A172 (cell line): Measurements from ENCODE around the gene SKIC2. TPM values are rescaled to one million over a fixed set of nuclear protein-coding genes. Genes with fewer than 3 reads are reported as not detected.
A peak's percentile ranks its signal among the peaks of the same experiment; 100 is the strongest.
"Not testable (repeated sequence)": the region's sequence is repeated elsewhere in the genome, so short reads cannot be mapped to it uniquely, and the experiment has no call there.

Experiments used
- DNase-seq: peaks from one replicate; pipeline ENCODE4 v3.0.0-alpha.2; 2015; ENCODE audit warnings: low spot score
- total RNA-seq: library from RNA; depleted of rRNA; stranded (reverse); fragments of >200 nt; shearing (Covaris generic); gene quantifications from 2 replicates; pipeline ENCODE4 v1.2.3, GENCODE V29; 2014; rRNA removed

SKIC2 gene
- total RNA-seq, result 26.0 and 29.9 TPM in 2 replicates

DNA sequence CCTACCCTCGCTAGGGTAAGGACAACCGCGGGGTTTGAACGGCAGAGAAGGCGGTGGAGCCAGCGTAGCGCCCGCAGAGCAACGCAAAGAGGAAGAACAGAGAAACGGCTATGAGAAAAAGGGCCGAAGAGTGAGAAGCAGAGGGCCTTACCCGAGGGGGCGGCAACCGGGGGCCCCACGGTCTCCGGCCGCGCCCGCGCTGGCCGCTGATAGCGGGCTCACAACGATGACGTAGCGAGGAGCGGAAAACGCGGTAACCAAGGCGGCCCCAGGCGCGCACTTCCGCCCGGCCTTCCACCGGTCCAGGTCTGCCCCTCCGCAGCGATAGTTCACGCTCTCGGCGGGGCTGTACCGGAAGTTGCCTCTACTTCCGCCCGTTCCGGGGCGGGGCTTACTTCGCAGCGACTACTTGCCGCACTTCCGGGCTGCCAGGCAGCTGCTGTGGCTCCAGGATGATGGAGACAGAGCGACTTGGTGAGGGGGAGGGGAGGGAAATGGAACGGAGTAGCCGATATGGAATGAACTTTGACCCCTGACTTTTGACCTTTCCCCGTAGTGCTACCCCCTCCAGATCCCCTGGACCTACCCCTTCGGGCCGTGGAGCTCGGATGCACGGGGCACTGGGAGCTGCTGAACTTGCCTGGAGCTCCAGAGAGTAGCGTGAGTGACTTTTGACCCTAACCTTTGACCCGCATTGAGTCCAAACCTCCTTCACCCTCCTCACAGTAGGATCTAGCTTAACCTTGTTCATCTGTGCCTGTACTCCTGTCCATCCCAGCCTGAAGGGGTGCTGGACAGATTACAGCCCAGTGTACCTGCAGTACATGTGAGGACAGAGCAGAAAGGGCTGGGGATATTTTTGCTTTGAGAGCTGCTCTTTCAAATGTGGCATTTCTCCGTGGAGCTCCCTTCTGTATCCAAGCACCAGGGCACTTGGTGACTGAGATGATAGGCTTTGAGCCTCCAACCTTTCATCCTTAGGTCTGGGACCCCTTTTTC lies at the start of gene SKIC2, which contains the start of gene NELFE:
SKIC2 (plus strand) TSS at position 435 of the 999 bp plus-strand sequence; CDS start at position 453, 18 bp downstream.
NELFE (minus strand) TSS at position 231 of the 999 bp plus-strand sequence. CDS start 525 bp downstream, outside the sequence.
- peak; percentile 96 for DNase-seq

DNA sequence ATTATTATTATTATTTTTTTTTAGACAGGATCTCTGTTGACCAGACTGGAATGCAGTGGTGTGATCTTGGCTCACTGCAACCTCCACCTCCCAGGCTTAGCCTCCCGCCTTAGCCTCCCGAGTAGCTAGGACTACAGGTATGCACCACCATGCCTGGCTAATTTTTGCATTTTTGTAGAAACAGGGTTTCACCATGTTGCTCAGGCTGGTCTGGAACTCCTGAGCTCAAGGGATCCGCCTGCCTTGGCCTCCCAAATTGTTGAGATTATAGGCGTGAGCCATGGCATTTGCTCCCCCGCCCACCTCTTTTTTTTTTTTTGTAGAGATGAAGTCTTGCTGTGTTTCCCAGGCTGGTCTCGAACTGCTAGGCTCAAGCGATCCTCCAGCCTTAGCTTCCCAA lies 49.7 kb upstream of the SKIC2 start:
- DNase-seq, result not testable (repeated sequence)

DNA sequence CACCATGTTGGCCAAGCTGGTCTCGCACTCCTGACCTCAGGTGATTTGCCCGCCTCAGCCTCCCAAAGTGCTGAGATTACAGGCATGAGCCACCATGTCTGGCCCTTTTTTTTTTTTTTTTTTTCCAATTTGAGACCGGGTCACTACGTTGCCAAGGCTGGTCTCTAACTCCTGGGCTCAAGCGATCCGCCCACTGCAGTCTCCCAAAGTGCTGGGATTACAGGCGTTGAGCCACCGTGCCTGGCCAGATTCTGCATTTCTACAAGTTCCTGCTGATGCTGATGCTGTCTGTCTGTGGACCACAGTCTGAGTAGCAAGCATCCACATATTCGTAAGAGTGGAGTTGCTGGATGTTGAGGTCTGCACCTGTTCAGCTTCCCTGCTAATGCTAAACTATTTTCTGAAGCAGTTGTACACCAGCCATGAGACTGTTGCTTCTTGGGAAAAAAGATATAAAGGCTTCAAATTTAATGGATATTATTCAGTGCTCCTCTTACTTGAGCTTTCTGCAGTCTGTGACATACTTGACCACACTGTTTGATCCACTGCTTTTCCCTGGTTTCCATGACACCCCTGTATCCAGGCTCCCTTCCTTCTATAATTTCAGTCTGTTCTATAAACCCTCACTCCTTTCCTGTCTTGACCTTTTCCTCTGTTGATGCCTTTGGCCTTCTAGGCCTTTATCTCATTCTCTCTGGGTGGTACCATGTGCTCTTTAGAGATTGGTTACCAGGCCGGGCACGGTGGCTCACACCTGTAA lies 47.0 kb upstream of the SKIC2 start:
- no peak for DNase-seq

DNA sequence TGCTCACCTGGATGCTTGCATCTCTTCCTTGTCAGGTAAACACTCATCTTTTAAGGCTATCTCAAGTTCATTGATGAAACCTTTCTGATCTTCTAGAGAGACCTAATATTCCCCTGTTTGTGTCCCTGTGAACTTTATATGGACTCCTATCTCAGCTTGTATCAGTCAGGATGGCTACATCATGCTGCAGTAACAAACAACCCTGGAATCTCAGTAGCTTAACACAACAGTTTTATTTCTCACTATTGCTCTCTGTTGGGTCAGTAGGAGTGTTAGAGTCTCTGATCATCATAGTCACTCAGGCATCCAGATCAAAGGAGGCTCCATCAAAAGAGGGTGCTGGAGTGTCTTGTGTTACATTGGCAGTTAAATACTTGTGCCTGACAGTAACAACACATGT lies 43.6 kb upstream of the SKIC2 start:
- no peak for DNase-seq

DNA sequence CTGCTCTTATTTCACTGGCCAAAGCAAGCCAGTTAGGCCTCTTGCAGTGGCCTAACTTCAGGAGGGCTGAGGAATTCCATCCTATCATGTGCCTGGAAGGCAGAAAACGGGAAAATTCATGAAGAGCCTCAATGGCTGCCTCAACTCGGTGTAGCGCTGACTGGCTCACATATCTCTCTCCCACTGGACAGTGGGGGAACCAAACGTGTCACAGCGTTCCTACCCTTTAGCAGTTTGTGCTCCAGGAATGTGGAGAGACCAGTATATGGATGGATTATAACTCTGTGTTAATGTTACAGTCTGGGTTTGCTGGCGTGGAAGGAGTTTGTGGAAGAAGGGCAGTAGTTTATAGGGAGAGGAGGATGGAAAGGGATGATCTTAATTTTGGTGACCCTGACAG lies 43.2 kb upstream of the SKIC2 start:
- no peak for DNase-seq

DNA sequence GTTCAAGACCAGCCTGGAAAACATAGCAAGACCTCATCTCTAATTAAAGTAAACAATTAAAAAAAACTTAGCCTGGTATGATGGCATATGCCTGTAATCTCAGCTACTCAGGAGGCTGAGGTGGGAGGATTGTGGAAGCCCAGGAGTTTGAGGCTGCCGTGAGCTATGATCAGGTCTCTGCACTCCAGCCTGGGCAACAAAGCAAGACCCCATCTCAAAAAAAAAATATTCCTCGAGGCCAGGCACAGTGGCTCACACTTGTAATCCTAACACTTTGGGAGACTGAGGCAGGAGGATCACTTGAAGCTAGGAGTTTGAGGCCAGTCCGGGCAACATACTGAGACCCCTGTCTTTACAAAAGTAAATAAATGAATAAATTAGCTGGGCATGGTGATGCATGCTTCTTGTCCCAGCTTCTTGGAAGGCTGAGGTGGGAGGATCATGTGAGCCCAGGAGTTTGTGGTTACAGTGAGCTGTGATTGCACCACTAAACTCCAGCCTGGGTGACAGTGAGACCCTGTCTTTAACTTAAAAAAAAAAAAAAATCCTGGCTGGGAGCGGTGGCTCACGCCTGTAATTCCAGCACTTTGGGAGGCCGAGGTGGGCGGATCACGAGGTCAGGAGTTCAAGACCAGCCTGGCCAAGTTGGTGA lies 40.8 kb upstream of the SKIC2 start:
- no peak for DNase-seq

DNA sequence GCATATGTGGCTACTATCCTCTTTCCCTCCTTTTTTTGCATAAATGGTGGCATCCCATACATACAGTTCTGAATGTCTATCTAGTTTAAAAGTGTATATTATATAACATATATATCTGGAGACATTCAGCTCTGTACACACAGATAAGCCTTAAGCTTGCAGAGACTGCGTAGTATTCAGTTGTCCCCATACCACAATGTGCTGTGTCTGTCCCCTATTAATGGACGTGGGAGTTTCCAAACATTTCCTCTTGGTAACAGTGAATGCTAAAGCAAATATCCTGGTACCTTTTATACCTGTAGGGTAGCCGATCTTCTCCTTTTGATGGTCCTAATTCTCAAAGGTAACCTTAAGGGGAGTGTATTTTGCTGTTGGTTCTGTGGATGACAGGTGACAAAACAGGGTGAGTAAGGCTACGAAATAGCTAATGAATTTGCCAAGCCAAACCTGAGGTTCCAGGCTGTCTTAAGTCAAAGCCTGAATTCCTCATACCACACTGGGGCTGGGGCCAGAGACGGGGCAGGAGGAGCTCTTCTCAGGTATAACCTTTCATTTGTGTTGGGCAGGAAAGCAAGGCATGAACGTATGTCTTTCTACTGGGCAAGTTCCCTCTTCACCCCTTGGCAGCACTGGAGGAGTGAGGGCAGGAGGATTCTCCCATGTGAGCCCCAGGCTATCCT lies 39.2 kb upstream of the SKIC2 start:
- DNase-seq, result no peak

DNA sequence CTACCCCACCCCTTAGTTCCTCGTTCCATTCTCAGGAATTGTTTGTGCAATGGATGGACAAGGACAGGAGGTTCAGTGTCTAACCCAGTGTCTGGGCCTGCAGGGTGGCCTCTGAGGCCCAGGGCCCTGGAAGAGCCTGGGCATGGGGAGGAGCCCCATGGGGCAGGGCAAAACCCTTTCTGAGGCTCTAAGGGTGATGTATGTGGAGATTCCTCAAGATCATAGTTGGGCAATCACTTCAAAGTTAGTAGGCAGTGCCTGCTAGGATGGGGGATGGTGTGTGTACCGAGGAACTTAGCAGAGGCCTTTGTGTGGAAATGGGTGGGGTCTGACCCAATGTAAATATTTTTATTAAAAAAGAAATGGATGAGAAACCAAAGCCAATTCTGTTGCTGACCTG lies 38.2 kb upstream of the SKIC2 start:
- DNase-seq, result no peak

DNA sequence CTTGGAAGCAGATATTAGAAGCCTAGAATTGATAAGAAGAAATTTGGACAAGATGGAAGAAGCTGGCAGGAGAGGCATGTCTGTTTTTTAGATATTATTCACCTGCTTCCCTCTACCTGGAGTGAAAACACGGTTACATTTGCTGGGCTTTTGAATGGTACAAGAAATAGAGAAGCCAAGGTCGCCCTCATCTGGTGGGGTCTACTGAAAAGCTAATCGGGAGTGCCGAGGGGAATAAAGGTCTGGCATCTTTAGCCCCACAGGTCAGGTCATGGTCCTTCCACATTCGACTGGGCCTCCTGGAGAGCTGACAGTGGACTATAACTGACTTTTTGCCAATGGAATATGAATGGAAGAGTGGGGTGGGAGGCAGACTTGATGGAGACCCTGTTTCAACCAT lies 36.0 kb upstream of the SKIC2 start:
- DNase-seq, result no peak

DNA sequence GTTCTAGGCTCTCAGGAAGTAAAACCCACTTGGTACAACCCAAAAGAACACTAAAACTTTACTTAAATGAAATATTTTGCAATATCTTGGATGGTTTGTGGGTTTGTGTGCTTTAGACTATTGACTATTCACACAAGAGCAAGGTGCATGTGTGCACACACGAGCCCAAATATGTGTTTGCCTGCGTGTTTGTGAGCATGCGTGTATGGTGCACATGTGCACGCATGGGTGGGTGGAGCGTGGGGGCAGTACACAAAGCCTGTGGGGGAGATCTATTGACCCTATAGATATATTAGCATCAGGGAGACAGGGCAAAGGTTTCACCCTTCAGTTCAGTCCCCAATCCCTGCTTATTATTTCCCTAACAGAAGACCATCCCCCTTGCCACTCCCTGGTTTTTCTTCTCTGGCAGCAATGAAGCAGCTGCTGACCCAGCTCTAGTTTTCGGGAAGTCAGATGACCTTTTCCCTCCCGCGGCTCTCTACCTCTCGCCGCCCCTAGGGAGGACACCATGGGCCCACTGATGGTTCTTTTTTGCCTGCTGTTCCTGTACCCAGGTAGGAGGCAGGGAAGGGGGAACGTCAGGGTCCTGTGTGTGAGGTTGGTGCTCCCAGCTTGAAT lies 31.6 kb upstream of the SKIC2 start, which contains the start of gene C2:
C2 (plus strand) TSS at position 476 of the 621 bp plus-strand sequence; CDS start at position 512, 36 bp downstream.
- no peak for DNase-seq

DNA sequence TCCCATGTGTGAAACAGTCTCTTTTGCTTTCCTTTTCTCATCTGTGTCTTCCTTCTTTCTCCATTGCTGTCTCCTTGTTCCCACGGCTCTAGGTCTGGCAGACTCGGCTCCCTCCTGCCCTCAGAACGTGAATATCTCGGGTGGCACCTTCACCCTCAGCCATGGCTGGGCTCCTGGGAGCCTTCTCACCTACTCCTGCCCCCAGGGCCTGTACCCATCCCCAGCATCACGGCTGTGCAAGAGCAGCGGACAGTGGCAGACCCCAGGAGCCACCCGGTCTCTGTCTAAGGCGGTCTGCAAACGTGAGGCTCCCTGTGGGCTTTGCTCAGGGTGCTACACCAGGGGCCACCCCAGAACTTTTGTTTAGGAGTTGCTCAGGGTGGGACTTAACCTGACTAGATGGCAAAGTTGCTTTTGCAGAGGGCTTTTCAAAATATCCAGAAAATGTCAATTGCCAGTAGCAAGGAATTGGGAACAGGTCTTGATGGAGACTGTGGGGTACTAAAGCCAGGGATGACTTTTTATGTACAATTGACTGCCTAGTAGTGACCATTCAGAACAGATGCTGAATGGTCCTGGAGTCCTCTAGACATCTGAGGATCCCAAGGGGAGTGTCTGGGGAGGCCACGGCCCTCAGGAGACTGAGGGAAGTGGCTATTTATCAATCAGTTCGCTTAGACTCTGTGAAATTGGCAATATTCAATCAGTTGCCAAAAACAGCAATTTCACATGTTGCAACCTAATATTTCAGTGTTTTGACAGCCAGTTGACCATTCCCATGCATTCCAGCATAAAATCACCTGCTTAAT lies 30.9 kb upstream of the SKIC2 start:
- DNase-seq, result no peak

DNA sequence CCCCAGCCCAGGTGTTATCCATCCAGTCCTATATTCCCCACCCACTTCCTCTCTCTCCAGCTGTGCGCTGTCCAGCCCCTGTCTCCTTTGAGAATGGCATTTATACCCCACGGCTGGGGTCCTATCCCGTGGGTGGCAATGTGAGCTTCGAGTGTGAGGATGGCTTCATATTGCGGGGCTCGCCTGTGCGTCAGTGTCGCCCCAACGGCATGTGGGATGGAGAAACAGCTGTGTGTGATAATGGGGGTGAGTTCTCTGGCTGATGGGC lies 30.4 kb upstream of the SKIC2 start:
- no peak for DNase-seq

DNA sequence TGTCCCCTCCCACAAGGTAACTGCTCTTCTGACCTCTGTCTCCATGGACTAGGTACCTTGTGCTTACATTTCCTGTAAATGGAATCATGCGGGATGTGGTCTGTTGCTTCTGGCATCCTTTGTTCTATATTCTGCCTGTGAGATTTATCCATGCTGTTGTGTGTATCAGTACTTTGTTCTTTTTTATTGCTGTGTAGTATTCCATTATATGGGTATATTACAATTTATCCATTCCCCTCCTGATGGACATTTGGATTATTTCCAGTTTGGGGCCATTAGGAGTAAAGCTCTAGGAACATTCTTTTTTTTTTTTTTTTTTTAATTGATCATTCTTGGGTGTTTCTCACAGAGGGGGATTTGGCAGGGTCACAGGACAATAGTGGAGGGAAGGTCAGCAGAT lies 28.0 kb upstream of the SKIC2 start:
- DNase-seq, result no peak

DNA sequence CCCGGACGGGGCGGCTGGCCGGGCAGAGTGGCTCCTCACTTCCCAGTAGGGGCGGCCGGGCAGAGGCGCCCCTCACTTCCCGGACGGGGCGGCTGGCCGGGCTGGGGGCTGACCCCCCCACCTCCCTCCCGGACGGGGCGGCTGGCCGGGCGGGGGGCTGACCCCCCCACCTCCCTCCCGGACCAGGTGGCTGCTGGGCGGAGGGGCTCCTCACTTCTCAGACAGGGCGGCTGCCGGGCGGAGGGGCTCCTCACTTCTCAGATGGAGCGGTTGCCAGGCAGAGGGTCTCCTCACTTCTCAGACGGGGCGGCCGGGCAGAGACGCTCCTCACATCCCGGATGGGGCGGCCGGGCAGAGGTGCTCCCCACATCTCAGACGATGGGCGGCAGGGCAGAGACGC lies 26.8 kb upstream of the SKIC2 start:
- DNase-seq, result not testable (repeated sequence)

DNA sequence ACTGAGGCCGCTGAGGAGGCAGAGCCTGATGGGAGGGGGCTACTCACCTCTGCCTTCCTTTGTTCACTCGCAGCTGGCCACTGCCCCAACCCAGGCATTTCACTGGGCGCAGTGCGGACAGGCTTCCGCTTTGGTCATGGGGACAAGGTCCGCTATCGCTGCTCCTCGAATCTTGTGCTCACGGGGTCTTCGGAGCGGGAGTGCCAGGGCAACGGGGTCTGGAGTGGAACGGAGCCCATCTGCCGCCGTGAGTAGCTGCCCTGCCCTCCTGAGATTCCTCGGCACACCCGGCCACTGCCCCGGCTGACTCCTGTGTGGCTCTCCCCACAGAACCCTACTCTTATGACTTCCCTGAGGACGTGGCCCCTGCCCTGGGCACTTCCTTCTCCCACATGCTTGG lies 25.4 kb upstream of the SKIC2 start:
- DNase-seq, result no peak

DNA sequence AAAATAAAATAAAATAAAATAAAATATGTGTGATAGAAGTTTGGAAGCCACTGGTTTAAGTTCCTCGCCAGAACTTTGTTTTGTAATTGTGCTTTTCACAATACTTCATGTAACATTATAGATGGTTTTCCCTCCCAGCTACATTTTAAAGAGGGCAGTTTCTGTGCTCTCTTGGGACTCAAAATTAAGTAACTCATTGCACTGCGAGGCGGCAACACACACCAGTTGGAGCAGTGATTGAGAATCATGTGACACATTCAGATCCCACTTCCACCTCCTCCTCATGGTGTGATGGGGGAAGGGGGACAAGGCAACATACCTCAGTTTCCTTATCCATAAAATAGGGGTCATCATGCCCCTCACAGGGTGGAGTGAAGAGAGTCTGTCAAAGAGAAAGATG lies 24.0 kb upstream of the SKIC2 start:
- no peak for DNase-seq

DNA sequence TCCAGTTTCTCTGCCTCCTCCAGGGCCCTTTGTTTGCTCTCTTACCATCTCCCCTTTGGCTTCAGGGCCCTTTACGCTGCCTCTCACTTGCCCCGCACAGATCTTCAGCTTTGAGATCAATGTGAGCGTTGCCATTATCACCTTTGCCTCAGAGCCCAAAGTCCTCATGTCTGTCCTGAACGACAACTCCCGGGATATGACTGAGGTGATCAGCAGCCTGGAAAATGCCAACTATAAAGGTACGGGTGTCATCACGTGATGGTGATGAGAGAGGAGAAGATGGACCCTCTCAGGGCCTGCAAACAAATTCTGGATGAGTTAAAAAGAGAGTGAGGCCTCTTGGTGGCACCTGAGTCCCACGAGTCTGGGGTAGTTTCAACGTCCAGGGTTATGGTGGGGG lies 23.2 kb upstream of the SKIC2 start:
- DNase-seq, result no peak

DNA sequence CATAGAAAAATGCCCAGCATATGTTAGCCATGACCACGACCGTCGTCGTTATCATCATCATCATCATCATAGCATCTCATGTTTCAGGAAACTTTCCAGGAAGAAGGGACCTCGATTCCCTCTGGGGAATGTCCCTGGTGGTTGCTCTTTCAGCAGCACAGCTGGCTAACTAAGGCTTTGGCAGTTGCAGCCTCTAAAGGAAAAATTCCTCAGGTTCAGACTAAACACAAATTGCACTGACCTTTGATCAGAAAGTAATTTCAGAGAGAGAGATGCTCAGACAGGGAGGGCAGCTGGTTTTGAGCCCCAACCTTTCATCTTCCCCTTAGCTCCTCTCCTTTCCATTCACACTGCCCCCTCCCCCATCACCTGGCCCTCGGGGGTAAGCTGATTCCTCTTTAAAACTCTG lies 18.7 kb upstream of the SKIC2 start:
- peak; percentile 52 for DNase-seq

DNA sequence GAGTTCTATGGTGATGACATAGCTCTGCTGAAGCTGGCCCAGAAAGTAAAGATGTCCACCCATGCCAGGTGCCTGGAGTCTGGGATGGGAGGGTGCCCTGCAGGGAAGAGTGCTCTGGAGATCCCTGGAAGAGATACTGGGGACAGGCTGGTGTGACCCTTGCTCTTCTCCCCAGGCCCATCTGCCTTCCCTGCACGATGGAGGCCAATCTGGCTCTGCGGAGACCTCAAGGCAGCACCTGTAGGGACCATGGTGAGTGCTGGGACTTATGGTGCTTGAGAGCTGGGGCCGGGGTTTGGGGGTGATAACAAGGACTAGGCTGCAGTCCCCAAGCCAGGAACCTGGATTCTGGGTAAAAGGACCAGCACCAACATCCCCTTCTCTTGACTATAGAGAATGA lies 15.2 kb upstream of the SKIC2 start:
- DNase-seq, result no peak

DNA sequence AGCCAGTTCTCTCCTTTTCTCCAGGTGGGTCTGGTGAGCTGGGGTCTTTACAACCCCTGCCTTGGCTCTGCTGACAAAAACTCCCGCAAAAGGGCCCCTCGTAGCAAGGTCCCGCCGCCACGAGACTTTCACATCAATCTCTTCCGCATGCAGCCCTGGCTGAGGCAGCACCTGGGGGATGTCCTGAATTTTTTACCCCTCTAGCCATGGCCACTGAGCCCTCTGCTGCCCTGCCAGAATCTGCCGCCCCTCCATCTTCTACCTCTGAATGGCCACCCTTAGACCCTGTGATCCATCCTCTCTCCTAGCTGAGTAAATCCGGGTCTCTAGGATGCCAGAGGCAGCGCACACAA lies 13.8 kb upstream of the SKIC2 start:
- no peak for DNase-seq
